Measurements from ENCODE around the gene SLC9A5. TPM values are rescaled to one million over a fixed set of nuclear protein-coding genes. Genes with fewer than 3 reads are reported as not detected.

Gene SLC9A5
- total RNA-seq, 2 donors from 2014 or later, result 0.27 to 2.6 TPM

DNA sequence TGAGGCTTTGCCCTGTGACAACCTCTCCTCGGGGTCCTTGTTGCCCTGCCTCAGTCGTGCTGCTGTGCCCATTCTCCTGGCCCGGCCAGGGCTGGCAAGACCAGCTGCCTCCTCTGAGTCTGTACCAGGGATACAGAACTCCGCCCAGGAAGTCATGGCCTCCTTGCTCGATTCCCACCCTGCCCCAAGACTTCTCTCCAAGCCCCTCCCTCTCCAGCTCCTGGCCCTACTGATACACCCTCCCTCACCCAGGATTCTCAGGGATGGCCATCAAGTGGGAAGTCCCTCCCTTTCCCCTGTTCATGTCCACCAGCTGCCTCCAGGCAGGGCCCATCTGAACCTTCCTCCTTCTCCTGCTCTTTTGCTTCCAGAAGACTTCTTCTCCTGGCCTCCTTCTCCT lies 33.1 kb upstream of the SLC9A5 start:
- no peak for DNase-seq (ENCODE audit: low spot score)
- WGBS, result 79% methylated on average over 5 of the region's 5 CpGs
- Histone ChIP-seq H3K36me3 (no peaks in the 10 kb centered on the region), H3K9me3 (no peaks in the 10 kb centered on the region), H3K27ac (no peak overlapping the region), H3K4me1 (replicated peaks) (no peaks in the 10 kb centered on the region), H3K4me3 (no peak overlapping the region), H3K27me3 (replicated peaks; ENCODE audit: insufficient read depth) (no peaks in the 10 kb centered on the region)
- TF ChIP-seq, protein P1, sequence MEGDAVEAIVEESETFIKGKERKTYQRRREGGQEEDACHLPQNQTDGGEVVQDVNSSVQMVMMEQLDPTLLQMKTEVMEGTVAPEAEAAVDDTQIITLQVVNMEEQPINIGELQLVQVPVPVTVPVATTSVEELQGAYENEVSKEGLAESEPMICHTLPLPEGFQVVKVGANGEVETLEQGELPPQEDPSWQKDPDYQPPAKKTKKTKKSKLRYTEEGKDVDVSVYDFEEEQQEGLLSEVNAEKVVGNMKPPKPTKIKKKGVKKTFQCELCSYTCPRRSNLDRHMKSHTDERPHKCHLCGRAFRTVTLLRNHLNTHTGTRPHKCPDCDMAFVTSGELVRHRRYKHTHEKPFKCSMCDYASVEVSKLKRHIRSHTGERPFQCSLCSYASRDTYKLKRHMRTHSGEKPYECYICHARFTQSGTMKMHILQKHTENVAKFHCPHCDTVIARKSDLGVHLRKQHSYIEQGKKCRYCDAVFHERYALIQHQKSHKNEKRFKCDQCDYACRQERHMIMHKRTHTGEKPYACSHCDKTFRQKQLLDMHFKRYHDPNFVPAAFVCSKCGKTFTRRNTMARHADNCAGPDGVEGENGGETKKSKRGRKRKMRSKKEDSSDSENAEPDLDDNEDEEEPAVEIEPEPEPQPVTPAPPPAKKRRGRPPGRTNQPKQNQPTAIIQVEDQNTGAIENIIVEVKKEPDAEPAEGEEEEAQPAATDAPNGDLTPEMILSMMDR (IDR thresholded peaks at IDR 0.05), result no peak
- TF ChIP-seq POLR2A (IDR thresholded peaks at IDR 0.05) (no peak), POLR2AphosphoS5 (IDR thresholded peaks at IDR 0.05) (no peak)
- intact Hi-C loops (cut with DNase I), result no loop called here

- 77% methylated on average over 18 of the region's 18 CpGs for WGBS
- no peak for DNase-seq (ENCODE audit: low spot score)
- Histone ChIP-seq H3K4me1 (replicated peaks) (no peaks in the 10 kb centered on the region), H3K27me3 (replicated peaks; ENCODE audit: insufficient read depth) (no peaks in the 10 kb centered on the region), H3K9me3 (no peaks in the 10 kb centered on the region), H3K4me3 (no peak overlapping the region), H3K27ac (no peak overlapping the region), H3K36me3 (no peaks in the 10 kb centered on the region)
- intact Hi-C loops (cut with DNase I), result no loop called here
- TF ChIP-seq POLR2AphosphoS5 (IDR thresholded peaks at IDR 0.05) (no peak), POLR2A (IDR thresholded peaks at IDR 0.05) (no peak)
These were observed 31.9 kb upstream of the SLC9A5 start for GRCh38 chr16:67216612-67217490.

- intact Hi-C loops (cut with DNase I), result no loop called here
- no peak overlapping the region for H3K27ac ChIP-seq
- TF ChIP-seq, protein P1 (IDR thresholded peaks at IDR 0.05), result no peak
- TF ChIP-seq POLR2A (IDR thresholded peaks at IDR 0.05), result no peak
- TF ChIP-seq POLR2AphosphoS5 (IDR thresholded peaks at IDR 0.05), result no peak
- 32% methylated on average over 3 of the region's 3 CpGs for WGBS
- H3K4me1 ChIP-seq (replicated peaks), result no peaks in the 10 kb centered on the region
- no peaks in the 10 kb centered on the region for H3K27me3 ChIP-seq (replicated peaks; ENCODE audit: insufficient read depth)
- no peaks in the 10 kb centered on the region for H3K9me3 ChIP-seq
- DNase-seq (ENCODE audit: low spot score), result no peak
- no peak overlapping the region for H3K4me3 ChIP-seq
- peaks cover 0 to 5% of the 10 kb centered on the region in 2 donors for H3K36me3 ChIP-seq
These were observed 24.8 kb upstream of the SLC9A5 start for GRCh38 chr16:67223992-67224391.

DNA sequence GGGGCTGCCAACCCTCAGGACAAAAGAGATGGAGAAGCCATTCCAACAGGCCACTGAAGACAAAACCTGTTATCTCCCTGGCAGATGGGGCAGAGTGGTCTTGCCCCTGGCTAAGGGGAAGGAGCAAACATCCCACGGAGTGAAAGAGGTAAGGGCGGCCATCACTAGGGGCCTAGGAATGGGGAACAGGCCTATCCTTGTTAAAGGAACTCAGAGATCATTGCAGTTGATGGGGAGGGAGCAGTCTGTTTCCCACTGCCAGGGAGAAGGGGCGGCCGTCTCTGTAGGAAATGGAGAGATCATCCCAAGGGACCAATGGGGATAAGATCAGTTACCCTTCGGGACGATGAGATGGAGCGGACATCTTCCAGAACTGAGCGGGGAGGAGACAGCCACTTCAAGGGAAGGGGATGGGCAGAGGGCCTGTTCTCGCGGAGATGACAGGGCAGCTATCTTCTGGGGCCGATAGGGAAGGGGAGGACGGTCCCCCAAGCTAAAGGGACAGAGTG lies 22.4 kb upstream of the SLC9A5 start:
- Histone ChIP-seq H3K36me3 (peaks cover 3 to 23% of the 10 kb centered on the region in 2 donors), H3K4me3 (peak overlapping the region; percentile 82 to 91), H3K27me3 (replicated peaks; ENCODE audit: insufficient read depth) (no peaks in the 10 kb centered on the region), H3K4me1 (replicated peaks) (no peaks in the 10 kb centered on the region), H3K9me3 (no peaks in the 10 kb centered on the region), H3K27ac (peak overlapping the region; percentile 56 to 73)
- DNase-seq (ENCODE audit: low spot score), result no peak
- 5% methylated on average over 12 of the region's 12 CpGs for WGBS
- intact Hi-C loops (cut with DNase I), result no loop called here
- no peak for TF ChIP-seq POLR2AphosphoS5 (IDR thresholded peaks at IDR 0.05)

GRCh38 chr16:67226804-67227566 lies 21.8 kb upstream of the SLC9A5 start, which contains the start of gene TMEM208:
TSS of gene TMEM208 (plus strand) at chr16:67227130. CDS start at chr16:67227219, 89 bp downstream.
- Histone ChIP-seq H3K36me3 (peaks cover 3 to 23% of the 10 kb centered on the region in 2 donors), H3K27me3 (replicated peaks; ENCODE audit: insufficient read depth) (no peaks in the 10 kb centered on the region), H3K4me3 (peak within 1 kb of the TSS; percentile 82 to 91), H3K4me1 (replicated peaks) (no peaks in the 10 kb centered on the region), H3K27ac (peak within 1 kb of the TSS; percentile 61 to 73), H3K9me3 (no peaks in the 10 kb centered on the region)
- TF ChIP-seq POLR2A (IDR thresholded peaks at IDR 0.05) (peak; percentile 70), POLR2AphosphoS5 (IDR thresholded peaks at IDR 0.05) (peak; percentile 100)
- TF ChIP-seq, protein P1 (IDR thresholded peaks at IDR 0.05), result peak in 3 of 4 experiments; percentile 14 to 58 (median 52)
- under 1% methylated on average over 46 of the region's 46 CpGs for WGBS
- intact Hi-C loops (cut with DNase I), result no loop called here
- peak; percentile 95 for DNase-seq (ENCODE audit: low spot score)
